ENCODE data around the gene GNAI3. TPM values are rescaled to one million over a fixed set of nuclear protein-coding genes. Genes with fewer than 3 reads are reported as not detected.
A peak's percentile ranks its signal among the peaks of the same experiment; 100 is the strongest.

GNAI3 gene
- total RNA-seq, 2 donors from 2014 or later = 3.6 to 4.9 TPM

DNA sequence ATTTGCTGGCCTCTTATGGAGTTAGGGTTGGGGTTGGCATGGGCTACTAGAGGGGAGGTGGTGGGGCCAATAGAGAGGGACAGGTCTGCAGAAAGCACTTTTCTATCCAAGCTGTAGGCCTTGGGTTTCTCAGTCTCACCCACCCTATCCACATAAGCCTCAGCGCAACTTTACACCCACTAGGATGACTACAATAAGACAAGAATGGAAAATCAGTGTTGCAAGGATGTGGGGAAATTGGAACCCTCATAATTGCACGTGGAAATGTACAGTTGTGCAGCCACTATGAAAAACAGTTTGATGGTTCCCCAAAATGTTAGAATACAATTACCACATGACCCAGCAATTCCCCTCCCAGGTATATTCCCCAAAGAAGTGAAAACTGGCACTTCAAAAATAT lies 93.4 kb downstream of the GNAI3 start:
- 63 to 73% methylated on average over 2 of the region's 2 CpGs for WGBS, 2 donors
- intact Hi-C loops (cut with DNase I) = loop anchor here (5.0 kb wide), 1 partner anchor 130 kb away; no protein-coding TSS in a partner anchor
- H3K27ac ChIP-seq = no peak overlapping the region

DNA sequence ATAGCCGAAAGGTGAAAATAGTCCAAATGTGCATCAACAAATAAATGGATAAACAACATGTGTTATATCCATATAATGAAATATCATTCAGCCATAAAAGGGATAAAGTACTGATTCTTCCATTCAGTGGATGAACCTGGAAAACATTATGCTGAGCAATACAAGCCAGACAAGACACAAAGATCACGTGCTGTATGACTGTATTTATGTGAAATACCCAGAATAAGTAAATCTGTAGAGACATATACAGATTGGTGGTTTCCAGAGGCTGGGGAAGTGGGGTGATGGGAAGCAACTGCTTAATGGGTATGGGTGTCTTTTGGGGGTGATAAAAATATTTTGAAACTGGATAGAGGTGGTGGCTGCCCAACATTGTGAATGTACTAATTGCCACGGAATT lies 94.2 kb downstream of the GNAI3 start:
- Histone ChIP-seq H3K4me3 (no peak overlapping the region), H3K36me3 (replicated peaks in 1 of 2; ENCODE audit: insufficient read depth in 1 of 2, low read depth in 2 of 2) (no peaks in the 10 kb centered on the region), H3K27ac (no peak overlapping the region), H3K9me3 (no peaks in the 10 kb centered on the region), H3K27me3 (no peaks in the 10 kb centered on the region), H3K4me1 (peaks cover 7% of the 10 kb centered on the region)
- TF ChIP-seq, protein P1, sequence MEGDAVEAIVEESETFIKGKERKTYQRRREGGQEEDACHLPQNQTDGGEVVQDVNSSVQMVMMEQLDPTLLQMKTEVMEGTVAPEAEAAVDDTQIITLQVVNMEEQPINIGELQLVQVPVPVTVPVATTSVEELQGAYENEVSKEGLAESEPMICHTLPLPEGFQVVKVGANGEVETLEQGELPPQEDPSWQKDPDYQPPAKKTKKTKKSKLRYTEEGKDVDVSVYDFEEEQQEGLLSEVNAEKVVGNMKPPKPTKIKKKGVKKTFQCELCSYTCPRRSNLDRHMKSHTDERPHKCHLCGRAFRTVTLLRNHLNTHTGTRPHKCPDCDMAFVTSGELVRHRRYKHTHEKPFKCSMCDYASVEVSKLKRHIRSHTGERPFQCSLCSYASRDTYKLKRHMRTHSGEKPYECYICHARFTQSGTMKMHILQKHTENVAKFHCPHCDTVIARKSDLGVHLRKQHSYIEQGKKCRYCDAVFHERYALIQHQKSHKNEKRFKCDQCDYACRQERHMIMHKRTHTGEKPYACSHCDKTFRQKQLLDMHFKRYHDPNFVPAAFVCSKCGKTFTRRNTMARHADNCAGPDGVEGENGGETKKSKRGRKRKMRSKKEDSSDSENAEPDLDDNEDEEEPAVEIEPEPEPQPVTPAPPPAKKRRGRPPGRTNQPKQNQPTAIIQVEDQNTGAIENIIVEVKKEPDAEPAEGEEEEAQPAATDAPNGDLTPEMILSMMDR (IDR thresholded peaks at IDR 0.05) = no peak
- no peak for TF ChIP-seq POLR2A (IDR thresholded peaks at IDR 0.05)
- ATAC-seq (no peak), DNase-seq (no peak)
- intact Hi-C loops (cut with DNase I) = loop anchor here (5.0 kb wide), 1 partner anchor 130 kb away; no protein-coding TSS in a partner anchor
- WGBS, 2 donors = 51 to 52% methylated on average over 3 of the region's 3 CpGs

More for the DNA sequence above, 93.4 kb downstream of the GNAI3 start:
- ATAC-seq (no peak), DNase-seq (no peak)
- H3K36me3 ChIP-seq (replicated peaks in 1 of 2; ENCODE audit: insufficient read depth in 1 of 2, low read depth in 2 of 2) = no peaks in the 10 kb centered on the region
- TF ChIP-seq POLR2A (IDR thresholded peaks at IDR 0.05) = no peak
- TF ChIP-seq, protein P1 (IDR thresholded peaks at IDR 0.05) = no peak
- no peak overlapping the region for H3K4me3 ChIP-seq
- H3K4me1 ChIP-seq = peaks cover 7% of the 10 kb centered on the region
- H3K9me3 ChIP-seq = no peaks in the 10 kb centered on the region
- H3K27me3 ChIP-seq = no peaks in the 10 kb centered on the region

DNA sequence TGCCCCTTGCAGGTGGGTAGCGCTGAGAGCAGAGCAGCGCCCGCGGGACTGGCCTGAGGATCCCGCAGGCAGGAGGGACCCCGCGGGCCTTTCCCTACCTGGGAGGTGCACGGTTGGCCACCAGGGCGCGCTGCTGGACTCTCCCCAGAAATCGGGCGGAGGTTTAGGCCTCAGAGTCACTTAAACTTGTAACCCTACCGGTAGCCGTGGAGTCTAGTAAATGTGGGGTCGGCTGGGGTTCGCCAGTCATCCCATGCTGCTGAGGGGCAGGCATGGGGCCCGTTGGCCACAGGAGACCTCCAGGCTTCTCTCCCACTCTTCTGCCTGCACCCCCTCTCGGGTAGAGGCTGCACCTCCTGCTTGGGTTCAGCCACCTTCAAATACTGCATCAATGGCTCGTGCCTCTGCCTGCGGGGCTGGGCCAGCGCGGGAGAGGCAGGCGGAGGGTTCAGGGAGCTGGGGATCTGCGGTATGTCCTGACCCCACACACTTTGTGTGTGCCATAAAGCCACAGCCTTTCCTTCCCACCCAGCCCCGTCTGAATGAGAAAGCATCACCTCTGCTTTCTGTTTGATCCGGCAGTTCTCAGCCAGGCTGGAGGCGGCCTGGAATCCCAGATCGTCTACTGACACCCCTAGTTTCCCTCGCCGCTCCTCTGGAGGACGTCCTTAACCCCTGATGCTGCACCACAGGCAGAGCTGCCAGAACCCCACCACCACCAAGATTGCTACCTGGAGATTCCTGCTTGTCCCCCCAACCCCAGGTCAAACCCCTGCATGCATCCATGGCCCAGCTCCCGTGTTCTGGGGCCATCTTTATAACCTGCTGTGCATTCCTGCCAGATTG lies 95.2 kb downstream of the GNAI3 start:
- intact Hi-C loops (cut with DNase I) = loop anchor here (5.0 kb wide), 1 partner anchor 129 kb away; no protein-coding TSS in a partner anchor
- H3K27me3 ChIP-seq = no peaks in the 10 kb centered on the region
- peaks cover 7% of the 10 kb centered on the region for H3K4me1 ChIP-seq
- no peak overlapping the region for H3K27ac ChIP-seq
- no peak overlapping the region for H3K4me3 ChIP-seq
- no peak for TF ChIP-seq POLR2A (IDR thresholded peaks at IDR 0.05)
- TF ChIP-seq, protein P1 (IDR thresholded peaks at IDR 0.05) = peak; percentile 84 to 91 (median 88)
- WGBS, 2 donors = 28 to 54% methylated on average over 14 to 32 of the region's 32 CpGs
- DNase-seq (peak; percentile 81 to 89 (median 87)), ATAC-seq (peak; percentile 96)
- no peaks in the 10 kb centered on the region for H3K9me3 ChIP-seq
- H3K36me3 ChIP-seq (replicated peaks in 1 of 2; ENCODE audit: insufficient read depth in 1 of 2, low read depth in 2 of 2) = no peaks in the 10 kb centered on the region

DNA sequence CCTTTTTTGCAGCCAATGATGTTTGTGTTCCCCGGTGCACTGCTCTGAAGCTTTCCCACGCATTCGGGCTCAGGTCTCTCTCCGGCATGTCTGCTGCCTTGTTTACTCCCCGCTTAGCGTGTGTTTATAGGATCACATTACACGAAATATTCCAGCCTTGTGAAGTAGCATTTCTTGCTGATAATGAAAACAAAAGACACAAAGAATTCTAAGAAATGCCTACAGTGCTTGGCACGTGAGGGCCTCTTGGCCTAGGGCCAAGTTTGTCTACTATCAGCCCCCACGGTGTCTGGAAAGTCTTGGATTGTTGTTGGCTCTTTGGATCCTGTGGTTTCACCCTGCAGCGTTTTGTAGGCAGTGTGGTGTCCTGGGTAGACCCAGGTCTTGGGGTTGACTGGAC lies 96.3 kb downstream of the GNAI3 start:
- no CpG with 5 or more reads among the region's 10 CpGs for WGBS, 2 donors
- ATAC-seq (no peak), DNase-seq (no peak)
- TF ChIP-seq, protein P1 (IDR thresholded peaks at IDR 0.05) = no peak
- no peak for TF ChIP-seq POLR2A (IDR thresholded peaks at IDR 0.05)
- H3K9me3 ChIP-seq = no peaks in the 10 kb centered on the region
- peaks cover 7% of the 10 kb centered on the region for H3K4me1 ChIP-seq
- no peak overlapping the region for H3K27ac ChIP-seq
- intact Hi-C loops (cut with DNase I) = loop anchor here (5.0 kb wide), 1 partner anchor 128 kb away; no protein-coding TSS in a partner anchor
- no peak overlapping the region for H3K4me3 ChIP-seq
- H3K27me3 ChIP-seq = no peaks in the 10 kb centered on the region
- no peaks in the 10 kb centered on the region for H3K36me3 ChIP-seq (replicated peaks in 1 of 2; ENCODE audit: insufficient read depth in 1 of 2, low read depth in 2 of 2)

Data from body of pancreas (tissue), 4 donors.